Hematopoietic multipotent progenitor cell treated with erythropoietin and hydrocortisone succinate and interleukin-3 and kit ligand, for 6 days (in vitro differentiated cells): ENCODE data around the gene OR2T27.
"Not testable (repeated sequence)": the region's sequence is repeated elsewhere in the genome, so short reads cannot be mapped to it uniquely, and the experiment has no call there.

Source experiments
- DNase-seq: peaks from one replicate; pipeline ENCODE4 v3.0.0-alpha.2; 2015

Gene OR2T27

DNA sequence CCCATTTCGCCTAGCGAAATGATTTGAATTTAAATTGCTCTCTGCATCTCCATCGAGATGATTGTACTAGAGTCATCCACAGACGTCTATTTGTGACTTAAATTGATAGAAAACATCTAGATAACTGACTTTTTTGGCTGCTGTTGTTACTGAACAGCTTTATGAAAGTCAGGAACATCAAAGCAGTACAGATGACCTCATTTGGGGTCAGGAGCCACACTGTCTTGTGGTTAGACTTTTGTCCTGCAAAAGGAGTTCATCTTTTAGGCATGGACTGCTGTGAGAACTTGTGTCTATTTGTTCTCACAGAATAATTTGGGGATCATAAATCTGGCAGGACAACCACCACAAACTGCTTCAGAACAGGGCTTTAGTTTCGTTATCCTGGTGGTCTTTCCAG, 15.7 kb downstream of the OR2T27 start:
- not testable (repeated sequence) for DNase-seq

DNA sequence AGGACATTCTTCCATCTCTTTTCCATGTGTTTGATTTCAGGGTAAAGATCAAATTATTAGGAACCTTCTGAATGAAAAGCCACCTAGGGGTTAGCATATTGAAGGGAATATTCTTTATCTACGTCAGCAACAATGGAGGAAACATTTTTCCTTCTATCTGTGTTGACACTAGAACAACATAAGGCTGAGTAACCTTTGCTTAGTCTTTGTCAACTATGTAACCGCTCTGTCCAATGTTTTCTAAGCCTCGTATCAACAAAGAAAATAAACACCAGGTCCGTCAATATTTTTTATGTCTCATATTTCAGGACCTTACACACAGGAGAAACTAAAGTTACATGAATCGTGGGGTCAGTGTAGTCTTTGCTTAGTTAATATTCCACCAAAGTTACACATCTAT, 18.7 kb downstream of the OR2T27 start:
- DNase-seq = not testable (repeated sequence)

DNA sequence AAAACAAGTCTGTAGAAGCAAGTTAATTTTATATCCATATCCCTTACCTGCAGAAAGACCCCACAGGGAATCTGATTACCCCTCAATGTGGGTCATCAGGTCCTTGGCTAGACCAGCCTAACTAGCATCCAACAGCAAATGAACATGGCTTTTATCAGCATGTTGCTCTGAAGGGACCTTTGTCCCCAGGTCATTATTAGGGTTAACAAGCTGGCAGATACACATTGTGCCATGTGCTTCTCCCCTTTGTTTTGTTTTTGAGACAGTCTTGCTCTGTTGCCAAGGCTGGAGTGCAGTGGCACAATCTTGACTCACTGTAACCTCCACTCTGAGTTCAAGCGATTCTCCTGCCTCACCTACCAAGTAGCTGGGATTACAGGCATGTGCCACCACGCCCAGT, 20.3 kb downstream of the OR2T27 start, which contains the start of gene OR2T11:
Gene OR2T11 (minus strand): TSS at position 101 of the 400 bp plus-strand sequence. CDS start 7,963 bp downstream, outside the sequence.
- not testable (repeated sequence) for DNase-seq

DNA sequence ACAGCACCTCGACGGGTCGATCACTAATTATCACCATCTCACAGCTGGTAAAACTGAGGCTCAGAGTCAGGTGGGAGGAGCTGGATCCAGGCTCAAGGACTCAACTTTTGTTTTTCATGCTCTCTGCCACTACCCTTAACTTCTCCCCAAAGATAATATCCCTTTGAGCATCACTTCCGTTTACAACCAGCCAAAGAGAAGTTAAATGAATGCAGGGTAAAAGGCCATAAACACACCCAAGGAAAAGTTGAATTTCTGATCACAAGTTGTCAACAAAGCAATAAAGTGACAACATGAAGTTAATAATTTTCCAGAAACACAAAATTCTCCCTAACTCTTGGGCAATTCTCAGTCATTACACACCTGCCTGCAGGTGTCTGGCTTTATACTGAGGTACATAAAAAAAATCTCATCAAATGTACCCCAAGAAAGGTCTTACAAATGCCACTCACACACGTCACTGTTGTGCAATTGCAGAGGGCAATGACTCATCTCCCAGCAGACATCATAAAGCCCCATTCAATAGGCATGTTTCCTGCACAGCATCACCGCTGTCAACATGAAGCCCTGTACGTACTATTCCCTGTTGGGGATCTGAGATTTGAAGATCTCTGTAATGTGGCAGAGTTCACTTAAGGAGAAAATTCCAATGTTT, 23.8 kb downstream of the OR2T27 start:
- DNase-seq = no peak

DNA sequence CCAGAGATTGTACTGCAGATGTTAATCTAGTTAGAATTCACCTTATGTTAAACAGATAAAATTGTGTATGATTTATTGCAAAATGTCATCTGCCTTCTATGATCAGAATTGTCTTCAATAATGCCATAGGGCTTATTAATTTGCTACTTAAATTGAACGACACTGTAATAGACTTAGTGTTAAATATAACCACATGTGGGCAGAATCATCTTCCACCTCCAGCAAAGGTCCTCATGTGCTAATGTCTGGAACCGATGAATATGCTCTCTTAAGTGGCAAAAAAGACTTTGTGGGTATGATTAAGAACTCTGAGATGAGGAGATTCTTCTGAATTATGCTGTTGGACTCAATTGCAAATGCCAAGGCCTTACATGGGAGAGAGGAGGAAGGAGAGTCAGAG, 24.8 kb downstream of the OR2T27 start:
- no peak for DNase-seq

DNA sequence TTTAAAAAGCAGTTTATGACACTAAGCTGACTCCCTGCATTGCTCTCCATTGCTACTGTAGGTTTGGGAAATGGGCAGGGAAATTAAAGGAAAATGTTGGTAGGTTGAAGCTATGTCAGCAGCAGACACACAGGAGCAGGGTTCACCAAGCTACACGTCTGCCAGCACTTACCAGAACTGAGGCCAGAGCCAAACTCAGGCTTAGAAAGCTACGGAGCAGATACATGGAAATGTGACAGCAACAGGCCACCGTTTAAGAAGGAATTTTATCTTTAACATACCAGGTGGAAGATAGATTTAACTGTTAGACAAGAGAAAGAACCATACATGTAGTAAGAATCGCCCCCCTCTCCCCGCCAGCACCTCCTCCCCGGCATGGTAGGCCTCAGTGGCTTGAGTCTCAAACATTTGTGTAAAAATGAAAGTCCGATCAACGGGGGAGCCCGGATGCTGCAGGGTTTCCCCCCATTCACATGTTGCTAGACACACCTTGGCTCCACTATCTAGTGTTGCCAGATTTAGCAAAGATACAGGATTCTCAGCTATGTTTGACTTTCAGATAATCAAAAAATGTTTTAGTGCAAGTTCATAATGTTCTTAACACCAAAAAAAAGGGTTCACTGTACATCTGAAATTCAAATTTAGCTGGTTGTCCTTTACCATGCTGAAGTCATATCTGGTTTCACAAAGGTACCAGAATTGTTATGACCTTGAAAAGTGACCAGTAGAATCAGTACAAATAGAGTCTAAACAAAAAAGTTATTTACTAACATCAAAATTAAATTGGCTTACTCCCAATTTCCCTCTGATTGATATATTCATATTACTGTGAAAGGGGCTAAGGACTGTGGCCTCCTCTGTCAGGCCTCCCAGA, 27.1 kb downstream of the OR2T27 start:
- DNase-seq = no peak

DNA sequence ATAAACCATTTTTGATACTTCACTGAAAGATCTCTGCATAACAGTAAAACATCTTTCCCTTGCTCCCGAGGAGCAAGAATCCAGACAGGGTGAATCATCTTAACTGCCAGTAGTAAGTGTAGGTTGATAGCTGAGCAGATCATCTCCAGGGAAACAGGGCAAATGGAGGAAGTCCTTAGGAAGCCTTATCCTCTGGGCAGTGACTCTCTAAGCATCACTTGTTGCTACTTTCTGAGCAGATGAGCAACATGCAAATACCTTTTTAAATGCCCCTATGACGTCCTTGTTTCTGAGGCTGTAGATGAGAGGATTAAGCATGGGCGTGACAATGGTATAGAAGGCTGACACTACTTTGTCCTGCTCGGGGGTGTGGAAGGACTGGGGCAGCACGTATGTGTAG, 29.4 kb downstream of the OR2T27 start:
- DNase-seq = no peak

DNA sequence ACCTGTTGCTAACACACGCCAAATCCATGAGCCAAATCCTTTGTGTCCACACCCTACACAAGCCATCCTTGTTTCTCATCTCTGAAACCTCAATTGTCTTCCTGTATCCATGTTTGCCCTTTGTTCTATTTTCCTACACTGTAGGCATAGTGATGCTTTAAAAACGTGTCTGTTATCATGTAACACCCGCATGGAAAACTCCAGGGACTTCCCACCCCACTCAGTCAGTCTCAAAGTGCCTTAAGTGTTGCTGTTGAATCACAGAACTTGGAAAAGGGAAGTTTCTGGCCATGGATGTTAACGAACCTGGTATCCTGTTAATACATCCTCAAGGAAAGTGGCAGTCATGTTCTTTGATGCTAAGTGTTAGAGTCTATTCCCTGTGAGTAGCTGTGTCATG, 30.2 kb downstream of the OR2T27 start:
- DNase-seq = no peak

DNA sequence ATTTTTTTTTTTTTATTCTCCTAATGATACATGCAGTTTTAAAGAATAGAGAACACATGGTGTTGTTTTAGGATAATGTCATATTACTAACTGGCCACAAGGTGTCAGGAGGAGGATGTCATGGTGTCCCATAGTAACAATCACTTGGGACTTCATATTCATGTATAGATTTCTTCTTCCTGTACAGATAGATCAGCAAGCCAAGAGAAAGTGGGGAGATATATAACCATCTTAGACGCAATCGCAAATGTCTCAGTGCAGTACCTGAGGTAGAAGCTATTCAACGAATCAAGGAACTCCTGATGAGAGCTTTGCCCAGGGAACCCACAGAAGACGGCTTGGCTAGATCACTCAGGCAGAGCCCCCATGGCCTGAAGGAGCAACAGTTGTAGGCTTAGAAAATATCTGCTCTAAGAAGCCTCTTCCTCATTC, 32.7 kb downstream of the OR2T27 start:
- peak; percentile 54 for DNase-seq

DNA sequence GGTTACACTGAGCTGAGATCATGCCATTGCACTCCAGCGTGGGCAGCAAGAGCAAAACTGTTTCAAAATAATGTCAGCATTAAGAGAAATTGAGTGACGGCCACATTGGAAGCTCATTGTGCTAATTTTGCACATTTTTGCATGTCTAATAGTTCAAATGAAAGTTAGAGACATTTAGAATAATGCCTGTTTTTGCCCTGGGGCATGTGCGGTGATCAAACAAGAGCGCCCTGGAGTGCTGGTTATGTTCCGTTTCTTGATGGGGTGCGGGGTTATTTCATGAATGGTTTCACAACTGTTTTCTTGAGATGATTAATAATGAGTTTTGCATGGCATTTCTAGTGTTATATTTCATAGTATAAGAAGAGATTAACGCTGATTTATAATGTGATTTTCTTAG, 33.6 kb downstream of the OR2T27 start:
- no peak for DNase-seq

DNA sequence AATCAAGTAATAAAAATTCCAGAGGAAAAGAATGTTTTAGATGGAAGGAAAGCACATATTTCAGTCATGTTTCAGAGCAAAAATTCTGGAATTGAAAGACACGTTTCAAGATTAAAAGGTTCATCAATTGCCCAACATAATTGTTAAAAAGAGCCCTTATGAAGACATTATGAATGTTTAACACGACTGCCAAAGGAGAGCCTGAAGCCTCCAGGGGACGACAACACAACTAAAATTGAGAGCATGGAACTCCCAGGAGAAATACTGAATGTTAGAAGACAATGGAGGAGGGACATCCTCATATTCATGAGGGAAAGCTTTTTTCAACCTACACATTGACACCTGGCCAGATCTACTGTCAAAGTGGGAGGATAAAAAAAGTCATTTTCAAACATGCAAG, 36.5 kb downstream of the OR2T27 start:
- DNase-seq = no peak

DNA sequence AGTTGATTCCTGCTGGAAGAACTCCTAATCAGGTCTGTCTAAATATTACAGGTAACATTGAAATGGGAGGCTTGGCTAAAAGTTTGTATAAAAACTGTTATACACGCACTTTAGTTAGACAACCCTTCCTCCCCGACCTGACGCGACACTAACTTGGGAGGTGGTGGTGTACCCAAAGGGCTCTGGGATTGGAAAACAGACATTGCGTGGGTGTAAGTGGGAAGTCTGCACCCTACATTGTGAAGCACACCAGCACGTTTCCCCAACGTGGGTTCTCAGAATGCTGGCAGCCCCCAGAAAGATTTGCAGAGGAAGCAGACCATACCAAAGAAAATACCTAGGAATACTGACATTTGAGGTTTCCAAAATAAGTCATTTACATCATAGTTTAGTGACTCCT, 37.2 kb downstream of the OR2T27 start:
- no peak for DNase-seq

DNA sequence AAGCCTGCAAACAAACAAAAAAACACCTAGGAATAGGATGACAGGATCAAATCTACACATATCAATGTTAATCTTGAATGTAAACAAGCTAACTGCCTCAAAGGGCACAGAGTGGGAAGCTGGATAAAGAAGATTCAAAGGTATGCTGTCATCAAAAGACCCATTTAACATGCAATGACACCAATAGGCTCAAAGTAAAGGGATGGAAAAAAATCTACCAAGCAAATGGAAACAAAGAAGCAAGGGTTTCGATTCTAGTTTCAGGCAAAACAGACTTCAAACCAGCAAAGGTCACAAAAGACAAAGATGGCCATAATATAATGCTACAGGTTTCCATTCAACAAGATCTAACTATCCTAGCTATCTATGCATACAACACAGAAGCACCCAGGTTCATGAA, 41.6 kb downstream of the OR2T27 start:
- no peak for DNase-seq

DNA sequence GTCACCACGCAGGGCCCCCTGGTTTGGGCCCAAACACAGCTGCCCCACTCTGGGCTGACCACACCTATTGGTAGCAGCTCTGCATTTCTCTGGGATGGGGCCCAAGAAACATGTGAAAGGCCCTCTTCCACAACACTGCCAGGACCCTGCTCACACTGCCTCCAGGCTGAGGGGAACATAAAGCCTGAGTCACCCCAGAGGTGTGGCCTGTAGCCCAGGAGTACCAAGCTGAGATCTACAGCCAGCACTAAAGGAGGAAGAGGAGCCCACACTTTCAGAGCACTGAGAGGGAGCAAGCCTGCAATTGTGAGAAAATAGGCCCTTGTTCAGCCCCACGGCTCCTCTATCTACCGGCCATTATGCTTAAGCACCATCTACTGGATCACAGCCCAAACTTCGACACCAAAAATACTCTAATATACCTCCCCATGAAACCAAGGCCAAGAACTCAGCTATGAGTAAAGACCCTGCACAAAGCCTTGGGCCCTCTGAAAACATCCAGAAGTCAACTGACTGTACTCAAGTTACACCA, 43.4 kb downstream of the OR2T27 start:
- DNase-seq = no peak

DNA sequence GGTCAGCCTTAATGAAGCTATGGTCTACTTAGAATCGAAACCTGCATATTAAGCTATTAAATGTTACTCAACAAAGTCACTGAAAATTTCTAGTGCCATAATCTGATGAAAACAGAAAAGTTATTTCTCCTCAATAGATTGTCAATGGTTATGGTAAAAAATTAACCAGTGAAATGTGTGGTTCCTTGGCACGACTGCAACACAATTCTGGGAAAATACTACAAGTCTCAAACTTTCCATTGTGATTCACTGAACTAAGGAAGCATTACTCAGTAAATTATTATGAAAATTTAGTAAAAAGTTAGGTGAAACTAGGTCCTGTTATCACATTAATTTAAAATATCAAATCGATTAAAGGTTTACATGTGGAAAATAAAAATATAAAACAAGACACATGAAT, 45.0 kb downstream of the OR2T27 start:
- no peak for DNase-seq
